Omental fat pad (tissue), 4 donors: ENCODE results near the gene SLC8A1. TPM values are rescaled to one million over a fixed set of nuclear protein-coding genes. Genes with fewer than 3 reads are reported as not detected.

Source experiments
- ATAC-seq: fragments of 150-250 bp; one replicate; pipeline ENCODE4 v1.9.1; 2016; ENCODE audit warnings: mild to moderate bottlenecking, moderate library complexity; ENCODE audit not compliant: low FRiP score
- DNase-seq: peaks from one replicate; pipeline ENCODE4 v3.0.0-alpha.2; 2019; ENCODE audit warnings: low spot score
- CTCF ChIP-seq, 3 donors: fragments of 450-650 bp; IDR thresholded peaks; one replicate each; pipeline ENCODE4 v1.5.1; 2016 to 2017; ENCODE audit warnings: antibody characterized with exemption in 3 of 3, mild to moderate bottlenecking in 3 of 3, moderate library complexity in 2 of 3
- total RNA-seq, 4 donors: library from RNA; depleted of rRNA; stranded (reverse); fragments of >200 nt; gene quantifications; one replicate each; pipeline ENCODE4 v1.1.0, GENCODE V29; 2016

The SLC8A1 gene
- total RNA-seq, 4 donors from 2014 or later, result 17.5 to 47.0 (median 30.0) TPM

- ATAC-seq (no peak), DNase-seq (no peak)
- no peak for TF ChIP-seq CTCF (IDR thresholded peaks at IDR 0.05)
These were observed 242.1 kb downstream of the SLC8A1 start for GRCh38 chr2:40209761-40210160.

- DNase-seq (no peak), ATAC-seq (no peak)
- no peak for TF ChIP-seq CTCF (IDR thresholded peaks at IDR 0.05)
These were observed 243.4 kb downstream of the SLC8A1 start for GRCh38 chr2:40208463-40208862.

- no peak for ATAC-seq
- no peak for TF ChIP-seq CTCF (IDR thresholded peaks at IDR 0.05)
- DNase-seq, result no peak
These were observed 247.6 kb downstream of the SLC8A1 start for GRCh38 chr2:40204268-40204667.

- TF ChIP-seq CTCF (IDR thresholded peaks at IDR 0.05), result no peak
- DNase-seq (no peak), ATAC-seq (no peak)
These were observed 249.0 kb downstream of the SLC8A1 start for GRCh38 chr2:40202798-40203400.

GRCh38 chr2:40201425-40201824 lies 250.5 kb downstream of the SLC8A1 start:
- DNase-seq (no peak), ATAC-seq (no peak)
- TF ChIP-seq CTCF (IDR thresholded peaks at IDR 0.05), result no peak

GRCh38 chr2:40200366-40200915 lies 251.4 kb downstream of the SLC8A1 start:
- DNase-seq (no peak), ATAC-seq (no peak)
- no peak for TF ChIP-seq CTCF (IDR thresholded peaks at IDR 0.05)

- ATAC-seq (no peak), DNase-seq (no peak)
- no peak for TF ChIP-seq CTCF (IDR thresholded peaks at IDR 0.05)
These were observed 252.1 kb downstream of the SLC8A1 start for GRCh38 chr2:40199771-40200170.
